SK-N-SH treated with all-trans-retinoic acid at 6 μM for 48 hours (cell line): ENCODE measurements around the gene ZNF174.

Source experiments
- ATAC-seq: fragments of 200-7000 bp; cut with Tn5 transposase; 3 replicates; pipeline ENCODE4 v1.9.1; 2020; ENCODE audit warnings: mild to moderate bottlenecking, moderate library complexity
- ARNTL ChIP-seq: fragments of 450-650 bp; formaldehyde crosslinking; IDR thresholded peaks from 2 replicates; pipeline ENCODE4 v1.5.0; 2020; ENCODE audit warnings: low read depth, mild to moderate bottlenecking, moderate library complexity, borderline replicate concordance
- BACH2 ChIP-seq: fragments of 250-450 bp; sonication (Bioruptor Pico); IDR thresholded peaks from 2 replicates; pipeline ENCODE4 v1.9.0; 2021; ENCODE audit warnings: mild to moderate bottlenecking, borderline replicate concordance
- CREB5 ChIP-seq: fragments of 250-450 bp; sonication (Bioruptor Pico); IDR thresholded peaks from 2 replicates; pipeline ENCODE4 v1.5.1; 2020; ENCODE audit warnings: low read depth, mild to moderate bottlenecking, moderate library complexity
- ESRRG ChIP-seq: fragments of 250-450 bp; sonication (Bioruptor Pico); IDR thresholded peaks from 2 replicates; pipeline ENCODE4 v1.6.1; 2021; ENCODE audit warnings: mild to moderate bottlenecking
- ISL1 ChIP-seq: fragments of 250-450 bp; sonication (Bioruptor Pico); IDR thresholded peaks from 2 replicates; pipeline ENCODE4 v2.1.2; 2022; ENCODE audit warnings: mild to moderate bottlenecking, moderate library complexity
- OSR1 ChIP-seq: fragments of 250-450 bp; sonication (Bioruptor Pico); IDR thresholded peaks from 2 replicates; pipeline ENCODE4 v1.8.0; 2022; ENCODE audit warnings: moderate library complexity, mild to moderate bottlenecking, inconsistent platforms
- PPARA ChIP-seq: fragments of 250-450 bp; sonication (Bioruptor Pico); IDR thresholded peaks from 2 replicates; pipeline ENCODE4 v1.5.0; 2020; ENCODE audit warnings: mild to moderate bottlenecking, borderline replicate concordance
- RARB ChIP-seq: fragments of 250-450 bp; sonication (Bioruptor Pico); IDR thresholded peaks from 2 replicates; pipeline ENCODE4 v1.8.0; 2021; ENCODE audit warnings: mild to moderate bottlenecking, moderate library complexity
- SNAI2 ChIP-seq: fragments of 250-450 bp; sonication (Bioruptor Pico); IDR thresholded peaks from 2 replicates; pipeline ENCODE4 v1.5.0; 2020; ENCODE audit warnings: mild to moderate bottlenecking, moderate library complexity
- TOX ChIP-seq: fragments of 250-450 bp; sonication (Bioruptor Pico); IDR thresholded peaks from 2 replicates; pipeline ENCODE4 v1.8.0; 2021; ENCODE audit warnings: mild to moderate bottlenecking, moderate library complexity, borderline replicate concordance
- ZC3H10 ChIP-seq: fragments of 250-450 bp; sonication (Bioruptor Pico); IDR thresholded peaks from 2 replicates; pipeline ENCODE4 v1.5.1; 2021; ENCODE audit warnings: mild to moderate bottlenecking, moderate library complexity
- ZFP3 ChIP-seq: fragments of 250-450 bp; sonication (Bioruptor Pico); IDR thresholded peaks from 2 replicates; pipeline ENCODE4 v1.5.0; 2020; ENCODE audit warnings: mild to moderate bottlenecking, moderate library complexity
- ZFP30 ChIP-seq: fragments of 450-650 bp; formaldehyde crosslinking; IDR thresholded peaks from 2 replicates; pipeline ENCODE4 v1.5.0; 2022; ENCODE audit warnings: mild to moderate bottlenecking, moderate library complexity
- ZNF565 ChIP-seq: fragments of 450-650 bp; formaldehyde crosslinking; conservative IDR thresholded peaks from 2 replicates; pipeline ENCODE4 v1.5.0; 2020; ENCODE audit warnings: low read depth, mild to moderate bottlenecking, moderate library complexity
- ZNF70 ChIP-seq: fragments of 450-650 bp; formaldehyde crosslinking; IDR thresholded peaks from 2 replicates; pipeline ENCODE4 v1.5.0; 2020; ENCODE audit warnings: mild to moderate bottlenecking, moderate library complexity
- ZNF8 ChIP-seq: fragments of 450-650 bp; formaldehyde crosslinking; IDR thresholded peaks from 2 replicates; pipeline ENCODE4 v1.5.0; 2020; ENCODE audit warnings: mild to moderate bottlenecking, moderate library complexity
- TF ChIP-seq, protein P1 (sequence below): fragments of 250-450 bp; sonication (Bioruptor Pico); IDR thresholded peaks from 2 replicates; pipeline ENCODE4 v1.5.1; 2021; ENCODE audit warnings: mild to moderate bottlenecking, moderate library complexity
- TF ChIP-seq, protein P2 (sequence below): fragments of 250-450 bp; sonication (Bioruptor Pico); IDR thresholded peaks from 2 replicates; pipeline ENCODE4 v1.8.0; 2021; ENCODE audit warnings: low read depth, mild to moderate bottlenecking, moderate library complexity, borderline replicate concordance
- TF ChIP-seq, protein P3 (sequence below): fragments of 250-450 bp; sonication (Bioruptor Pico); IDR thresholded peaks from 2 replicates; pipeline ENCODE4 v1.8.0; 2020; ENCODE audit warnings: mild to moderate bottlenecking, moderate library complexity, borderline replicate concordance

Gene ZNF174

DNA sequence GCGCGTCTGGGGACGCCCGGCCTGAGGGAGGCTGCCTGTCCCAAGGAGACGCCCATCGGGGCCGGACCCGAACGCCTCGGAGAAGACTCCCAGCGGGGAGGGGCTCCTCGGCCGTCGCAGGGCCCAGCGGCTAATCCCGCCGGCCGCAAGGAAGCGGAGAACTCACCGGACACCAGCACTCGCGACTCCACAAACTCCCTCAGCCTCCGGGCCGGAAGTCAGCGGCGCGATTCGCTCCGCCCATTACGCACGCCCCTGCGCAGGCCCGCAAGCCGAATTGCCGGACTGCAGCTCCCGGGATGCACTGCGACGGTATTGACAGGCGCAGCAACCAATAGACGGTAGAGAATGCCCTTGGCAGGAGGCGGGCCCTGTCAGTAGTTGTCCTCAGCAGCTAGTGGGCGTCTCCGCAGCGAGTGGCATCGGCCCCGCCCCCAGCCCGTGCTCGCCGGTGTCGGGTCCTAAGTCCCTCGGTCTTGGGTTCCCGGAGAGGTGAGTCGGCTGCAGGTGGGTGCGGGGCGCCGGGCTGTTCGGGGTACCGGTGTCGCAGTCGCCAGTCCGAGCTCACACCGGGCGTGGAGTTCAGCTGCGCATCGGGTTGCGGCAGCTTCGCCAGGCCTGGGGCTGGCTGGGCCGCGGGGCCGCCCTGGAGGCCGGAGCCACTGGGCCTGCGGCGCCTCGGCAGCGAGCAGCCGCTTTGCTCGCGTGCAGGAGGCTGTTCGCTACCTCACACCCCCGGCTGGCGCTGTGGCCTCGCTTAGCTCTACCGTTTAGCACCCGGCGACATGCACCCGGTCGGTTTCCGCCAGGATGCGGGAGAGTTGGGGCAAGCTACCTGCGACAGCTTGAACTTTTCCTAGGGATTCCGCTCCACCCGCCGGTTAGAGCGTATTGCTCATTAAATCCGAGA is at the start of gene ZNF174, which contains the start of gene ZSCAN32:
TSS of gene ZNF174 (plus strand) at position 437 of the 910 bp plus-strand sequence. CDS start 790 bp downstream, outside the sequence.
TSS of gene ZSCAN32 (minus strand) at position 226 of the 910 bp plus-strand sequence. CDS start 3,447 bp downstream, outside the sequence.
- no peak for TF ChIP-seq ZNF565 (CRISPR knock-in tag)
- TF ChIP-seq, protein P1, sequence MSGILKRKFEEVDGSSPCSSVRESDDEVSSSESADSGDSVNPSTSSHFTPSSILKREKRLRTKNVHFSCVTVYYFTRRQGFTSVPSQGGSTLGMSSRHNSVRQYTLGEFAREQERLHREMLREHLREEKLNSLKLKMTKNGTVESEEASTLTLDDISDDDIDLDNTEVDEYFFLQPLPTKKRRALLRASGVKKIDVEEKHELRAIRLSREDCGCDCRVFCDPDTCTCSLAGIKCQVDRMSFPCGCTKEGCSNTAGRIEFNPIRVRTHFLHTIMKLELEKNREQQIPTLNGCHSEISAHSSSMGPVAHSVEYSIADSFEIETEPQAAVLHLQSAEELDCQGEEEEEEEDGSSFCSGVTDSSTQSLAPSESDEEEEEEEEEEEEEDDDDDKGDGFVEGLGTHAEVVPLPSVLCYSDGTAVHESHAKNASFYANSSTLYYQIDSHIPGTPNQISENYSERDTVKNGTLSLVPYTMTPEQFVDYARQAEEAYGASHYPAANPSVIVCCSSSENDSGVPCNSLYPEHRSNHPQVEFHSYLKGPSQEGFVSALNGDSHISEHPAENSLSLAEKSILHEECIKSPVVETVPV (CRISPR knock-in tag), result no peak
- TF ChIP-seq SNAI2 (CRISPR knock-in tag), result no peak
- no peak for TF ChIP-seq OSR1 (CRISPR knock-in tag)
- no peak for TF ChIP-seq ZFP30 (CRISPR knock-in tag)
- TF ChIP-seq BACH2 (CRISPR knock-in tag), result no peak
- no peak for TF ChIP-seq PPARA
- no peak for TF ChIP-seq ZC3H10 (CRISPR knock-in tag)
- no peak for TF ChIP-seq ESRRG (CRISPR knock-in tag)
- no peak for TF ChIP-seq ZNF70 (CRISPR knock-in tag)
- peak; percentile 99 for ATAC-seq

GRCh38 chr16:3355589-3355988 is 45.4 kb upstream of the ZNF174 start, which contains the start of gene OR2C1:
Gene OR2C1, plus strand, starts transcription at chr16:3355889. Its CDS starts 52 bp downstream, at chr16:3355941.
- no peak for TF ChIP-seq ESRRG (CRISPR knock-in tag)

GRCh38 chr16:3356118-3356517 is 44.9 kb upstream of the ZNF174 start:
- no peak for TF ChIP-seq ARNTL
- TF ChIP-seq SNAI2 (CRISPR knock-in tag), result no peak
- TF ChIP-seq ZNF70 (CRISPR knock-in tag), result no peak
- TF ChIP-seq PPARA, result no peak
- no peak for TF ChIP-seq ZC3H10 (CRISPR knock-in tag)
- no peak for TF ChIP-seq ZNF8 (CRISPR knock-in tag)
- no peak for TF ChIP-seq RARB (CRISPR knock-in tag)
- no peak for TF ChIP-seq CREB5
- TF ChIP-seq ZFP3, result no peak
- TF ChIP-seq, protein P2, sequence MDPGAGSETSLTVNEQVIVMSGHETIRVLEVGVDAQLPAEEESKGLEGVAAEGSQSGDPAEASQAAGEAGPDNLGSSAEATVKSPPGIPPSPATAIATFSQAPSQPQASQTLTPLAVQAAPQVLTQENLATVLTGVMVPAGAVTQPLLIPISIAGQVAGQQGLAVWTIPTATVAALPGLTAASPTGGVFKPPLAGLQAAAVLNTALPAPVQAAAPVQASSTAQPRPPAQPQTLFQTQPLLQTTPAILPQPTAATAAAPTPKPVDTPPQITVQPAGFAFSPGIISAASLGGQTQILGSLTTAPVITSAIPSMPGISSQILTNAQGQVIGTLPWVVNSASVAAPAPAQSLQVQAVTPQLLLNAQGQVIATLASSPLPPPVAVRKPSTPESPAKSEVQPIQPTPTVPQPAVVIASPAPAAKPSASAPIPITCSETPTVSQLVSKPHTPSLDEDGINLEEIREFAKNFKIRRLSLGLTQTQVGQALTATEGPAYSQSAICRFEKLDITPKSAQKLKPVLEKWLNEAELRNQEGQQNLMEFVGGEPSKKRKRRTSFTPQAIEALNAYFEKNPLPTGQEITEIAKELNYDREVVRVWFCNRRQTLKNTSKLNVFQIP (CRISPR knock-in tag), result no peak
- no peak for TF ChIP-seq OSR1 (CRISPR knock-in tag)
- no peak for TF ChIP-seq ZFP30 (CRISPR knock-in tag)
- TF ChIP-seq, protein P3, sequence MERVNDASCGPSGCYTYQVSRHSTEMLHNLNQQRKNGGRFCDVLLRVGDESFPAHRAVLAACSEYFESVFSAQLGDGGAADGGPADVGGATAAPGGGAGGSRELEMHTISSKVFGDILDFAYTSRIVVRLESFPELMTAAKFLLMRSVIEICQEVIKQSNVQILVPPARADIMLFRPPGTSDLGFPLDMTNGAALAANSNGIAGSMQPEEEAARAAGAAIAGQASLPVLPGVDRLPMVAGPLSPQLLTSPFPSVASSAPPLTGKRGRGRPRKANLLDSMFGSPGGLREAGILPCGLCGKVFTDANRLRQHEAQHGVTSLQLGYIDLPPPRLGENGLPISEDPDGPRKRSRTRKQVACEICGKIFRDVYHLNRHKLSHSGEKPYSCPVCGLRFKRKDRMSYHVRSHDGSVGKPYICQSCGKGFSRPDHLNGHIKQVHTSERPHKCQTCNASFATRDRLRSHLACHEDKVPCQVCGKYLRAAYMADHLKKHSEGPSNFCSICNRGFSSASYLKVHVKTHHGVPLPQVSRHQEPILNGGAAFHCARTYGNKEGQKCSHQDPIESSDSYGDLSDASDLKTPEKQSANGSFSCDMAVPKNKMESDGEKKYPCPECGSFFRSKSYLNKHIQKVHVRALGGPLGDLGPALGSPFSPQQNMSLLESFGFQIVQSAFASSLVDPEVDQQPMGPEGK (CRISPR knock-in tag), result no peak

More at GRCh38 chr16:3355589-3355988, 45.4 kb upstream of the ZNF174 start, which contains the start of gene OR2C1:
- ATAC-seq, result no peak

DNA sequence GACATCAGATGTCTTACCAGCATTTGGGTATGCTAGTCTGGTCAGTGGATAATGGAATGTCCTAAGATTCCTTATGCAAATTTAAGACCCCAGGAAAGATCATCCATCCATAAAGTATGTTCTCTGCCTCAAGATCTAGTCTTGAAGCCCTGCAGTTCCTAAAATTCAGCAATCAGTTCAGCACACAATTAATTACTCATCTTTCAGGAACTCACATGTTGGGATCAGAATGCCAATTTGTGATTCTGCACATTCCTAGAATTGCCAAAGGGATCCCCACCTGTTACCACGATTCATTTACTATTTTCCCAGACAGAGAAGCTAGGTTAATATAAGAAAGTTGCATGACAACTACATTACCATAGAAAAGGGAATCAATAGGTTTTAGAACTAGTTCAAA is 42.1 kb upstream of the ZNF174 start:
- ATAC-seq, result no peak
- TF ChIP-seq TOX (CRISPR knock-in tag) (no peak), ISL1 (CRISPR knock-in tag) (no peak), OSR1 (CRISPR knock-in tag) (no peak)
- TF ChIP-seq, protein P2 (CRISPR knock-in tag), result no peak

More at GRCh38 chr16:3356118-3356517, 44.9 kb upstream of the ZNF174 start:
- ATAC-seq, result no peak
